Measurements from ENCODE around the gene IL27RA. TPM values are rescaled to one million over a fixed set of nuclear protein-coding genes. Genes with fewer than 3 reads are reported as not detected.

The IL27RA gene
- total RNA-seq, 1 experiment from 2014 or later, result 18.3 TPM

- ATAC-seq, result no peak
- ChIA-PET CTCF (interaction anchor here (1.2 kb wide), 1 partner anchor 11 kb away, joined by 7 read pairs; no protein-coding TSS in a partner anchor), POLR2A (no interaction called here), RAD21 (ENCODE audit: low non-redundant PET in 1 of 2, low total read pairs in 2 of 2, uncharacterized antibody in 2 of 2, unreplicated experiment in 2 of 2) (no interaction called here)
- no peak for DNase-seq (ENCODE audit: low read depth, low spot score)
- Histone ChIP-seq H3K4me1 (ENCODE audit: control insufficient read depth in 1 of 2, insufficient read depth in 2 of 2, low read length in 2 of 2) (peaks cover 6 to 16% of the 10 kb centered on the region in 2 experiments), H3K79me2 (ENCODE audit: insufficient read depth, low read length) (no peaks in the 10 kb centered on the region), H3K36me3 (ENCODE audit: control insufficient read depth in 1 of 2, insufficient read depth in 2 of 2, low read length in 2 of 2) (peaks cover 0 to 6% of the 10 kb centered on the region in 2 experiments; a peak in 2 of 4 replicates), H2AFZ (ENCODE audit: low read depth, low read length, poor library complexity, severe bottlenecking) (no peak overlapping the region), H3K9me3 (ENCODE audit: control insufficient read depth in 1 of 2, insufficient read depth in 1 of 2, low read depth in 1 of 2, low read length in 2 of 2) (no peaks in the 10 kb centered on the region), H3K27ac (ENCODE audit: low read depth, low read length) (no peak overlapping the region), H3K9ac (ENCODE audit: low read length) (no peak overlapping the region), H3K27me3 (ENCODE audit: insufficient read depth, low read length) (no peaks in the 10 kb centered on the region), H4K20me1 (ENCODE audit: insufficient read depth) (no peaks in the 10 kb centered on the region), H3K9me2 (ENCODE audit: insufficient read depth) (no peaks in the 10 kb centered on the region), H3K4me3 (replicated peaks in 1 of 2; ENCODE audit: low read depth in 1 of 2, low read length in 2 of 2) (no peak overlapping the region), H3K4me2 (ENCODE audit: low read length) (no peak overlapping the region)
- TF ChIP-seq MAX (IDR thresholded peaks at IDR 0.05) (no peak), EGR1 (IDR thresholded peaks at IDR 0.05; ENCODE audit: low read depth) (no peak), ZNF274 (IDR thresholded peaks at IDR 0.05; ENCODE audit: low read depth, low read length) (no peak), SP1 (IDR thresholded peaks at IDR 0.05; ENCODE audit: low read depth) (no peak), ATF3 (IDR thresholded peaks at IDR 0.05) (no peak), TCF7L2 (IDR thresholded peaks at IDR 0.05; ENCODE audit: borderline replicate concordance, extremely low read depth, insufficient read depth, insufficient read length) (no peak), ELF1 (IDR thresholded peaks at IDR 0.05; ENCODE audit: borderline replicate concordance, low read depth) (no peak), RAD21 (IDR thresholded peaks at IDR 0.05; ENCODE audit: low read depth) (no peak), SIN3A (IDR thresholded peaks at IDR 0.05; ENCODE audit: low read depth) (no peak), YY1 (IDR thresholded peaks at IDR 0.05; ENCODE audit: extremely low read depth, insufficient replicate concordance, low read depth, low read length) (no peak), EZH2 (IDR thresholded peaks at IDR 0.05) (no peak), ZBTB33 (IDR thresholded peaks at IDR 0.05; ENCODE audit: extremely low read depth, insufficient replicate concordance, low read length) (no peak), POLR2A (IDR thresholded peaks at IDR 0.05; ENCODE audit: borderline replicate concordance, extremely low read depth, insufficient read depth, insufficient read length) (no peak)
- TF ChIP-seq, protein P1, sequence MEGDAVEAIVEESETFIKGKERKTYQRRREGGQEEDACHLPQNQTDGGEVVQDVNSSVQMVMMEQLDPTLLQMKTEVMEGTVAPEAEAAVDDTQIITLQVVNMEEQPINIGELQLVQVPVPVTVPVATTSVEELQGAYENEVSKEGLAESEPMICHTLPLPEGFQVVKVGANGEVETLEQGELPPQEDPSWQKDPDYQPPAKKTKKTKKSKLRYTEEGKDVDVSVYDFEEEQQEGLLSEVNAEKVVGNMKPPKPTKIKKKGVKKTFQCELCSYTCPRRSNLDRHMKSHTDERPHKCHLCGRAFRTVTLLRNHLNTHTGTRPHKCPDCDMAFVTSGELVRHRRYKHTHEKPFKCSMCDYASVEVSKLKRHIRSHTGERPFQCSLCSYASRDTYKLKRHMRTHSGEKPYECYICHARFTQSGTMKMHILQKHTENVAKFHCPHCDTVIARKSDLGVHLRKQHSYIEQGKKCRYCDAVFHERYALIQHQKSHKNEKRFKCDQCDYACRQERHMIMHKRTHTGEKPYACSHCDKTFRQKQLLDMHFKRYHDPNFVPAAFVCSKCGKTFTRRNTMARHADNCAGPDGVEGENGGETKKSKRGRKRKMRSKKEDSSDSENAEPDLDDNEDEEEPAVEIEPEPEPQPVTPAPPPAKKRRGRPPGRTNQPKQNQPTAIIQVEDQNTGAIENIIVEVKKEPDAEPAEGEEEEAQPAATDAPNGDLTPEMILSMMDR (IDR thresholded peaks at IDR 0.05 in 2 of 3, conservative IDR thresholded peaks at IDR 0.05 in 1 of 3; ENCODE audit: borderline replicate concordance in 1 of 3, insufficient read depth in 1 of 3, low read depth in 2 of 3, low read length in 2 of 3), result no peak
- intact Hi-C loops (cut with micrococcal nuclease), result no loop called here
- BruUV-seq (replicated peaks), result no TSS peak
Observed at GRCh38 chr19:14053500-14053899, 21.9 kb downstream of the IL27RA start.

Measured in HCT116 (cell line).